DMS 273 treated with DMSO at 0.1 percent for 48 hours (cell line): ENCODE results near the gene LTV1.
"Not testable (repeated sequence)": the region's sequence is repeated elsewhere in the genome, so short reads cannot be mapped to it uniquely, and the experiment has no call there.

Experiments used
- DNase-seq: peaks from one replicate; lab custom pipeline; 2025; lab: John Stamatoyannopoulos, UW

The LTV1 gene

DNA sequence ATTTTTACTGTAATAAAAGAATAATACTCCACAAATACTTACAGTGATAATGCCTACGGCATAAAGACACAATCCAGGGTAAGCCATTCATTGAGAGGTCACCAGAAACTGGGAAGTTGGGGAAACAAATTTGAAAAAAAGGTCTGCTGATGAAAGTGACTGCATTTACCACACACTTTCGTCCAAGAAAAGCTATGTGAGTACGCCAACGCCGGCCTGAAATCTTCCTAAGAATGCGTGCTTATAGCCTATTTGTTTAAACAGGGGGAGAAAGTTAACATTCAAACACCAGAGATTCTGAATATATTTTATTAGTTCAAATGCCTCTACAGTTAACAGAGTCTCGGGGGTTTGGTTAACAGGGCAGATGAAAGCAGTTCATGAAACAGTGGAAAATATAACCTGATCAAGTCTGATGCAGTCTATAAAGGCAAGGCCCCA, 657 bp upstream of the LTV1 start:
- no peak for DNase-seq

GRCh38 chr6:143843677-143843999, 500 bp downstream of the LTV1 start:
- DNase-seq: no peak

DNA sequence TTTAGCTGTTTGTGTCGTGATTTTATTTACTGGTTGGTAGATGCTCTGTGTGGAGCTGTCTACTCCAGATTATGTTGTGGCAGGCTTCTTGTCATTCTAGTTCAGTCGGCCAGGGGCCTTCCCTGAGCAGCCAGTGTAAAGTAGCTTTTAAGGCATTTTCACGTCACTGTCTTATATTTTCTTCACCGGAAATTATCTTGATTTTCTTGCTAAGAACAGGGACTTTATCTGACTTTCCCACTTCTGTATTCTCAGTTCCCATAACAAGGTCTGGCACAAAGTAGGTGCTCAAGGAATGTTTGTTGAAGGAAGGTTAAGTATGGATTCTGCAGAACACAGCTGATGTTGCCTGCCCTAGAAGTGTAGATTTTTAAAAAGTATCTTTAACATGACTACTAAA, 868 bp downstream of the LTV1 start:
- DNase-seq: no peak

GRCh38 chr6:143845033-143845432, 1.9 kb downstream of the LTV1 start:
- DNase-seq: no peak

DNA sequence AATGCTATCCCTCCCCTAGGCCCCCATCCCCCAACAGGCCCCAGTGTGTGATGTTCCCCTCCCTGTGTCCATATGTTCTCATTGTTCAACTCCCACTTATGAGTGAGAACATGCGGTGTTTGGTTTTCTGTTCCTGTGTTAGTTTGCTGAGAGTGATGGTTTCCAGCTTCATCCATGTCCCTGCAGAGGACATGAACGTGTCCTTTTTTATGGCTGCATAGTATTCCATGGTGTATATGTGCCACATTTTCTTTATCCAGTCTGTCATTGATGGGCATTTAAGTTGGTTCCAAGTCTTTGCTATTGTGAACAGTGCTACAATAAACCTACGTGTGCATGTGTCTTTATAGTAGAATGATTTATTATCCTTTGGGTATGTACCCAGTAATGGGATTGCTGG, 8.6 kb downstream of the LTV1 start:
- not testable (repeated sequence) for DNase-seq

- not testable (repeated sequence) for DNase-seq
Observed at GRCh38 chr6:143855057-143855456, 11.9 kb downstream of the LTV1 start.

- not testable (repeated sequence) for DNase-seq
Observed at GRCh38 chr6:143856762-143857161, 13.6 kb downstream of the LTV1 start.

GRCh38 chr6:143857651-143858050, 14.5 kb downstream of the LTV1 start:
- no peak for DNase-seq

GRCh38 chr6:143859891-143860660, 16.9 kb downstream of the LTV1 start:
- DNase-seq: no peak

DNA sequence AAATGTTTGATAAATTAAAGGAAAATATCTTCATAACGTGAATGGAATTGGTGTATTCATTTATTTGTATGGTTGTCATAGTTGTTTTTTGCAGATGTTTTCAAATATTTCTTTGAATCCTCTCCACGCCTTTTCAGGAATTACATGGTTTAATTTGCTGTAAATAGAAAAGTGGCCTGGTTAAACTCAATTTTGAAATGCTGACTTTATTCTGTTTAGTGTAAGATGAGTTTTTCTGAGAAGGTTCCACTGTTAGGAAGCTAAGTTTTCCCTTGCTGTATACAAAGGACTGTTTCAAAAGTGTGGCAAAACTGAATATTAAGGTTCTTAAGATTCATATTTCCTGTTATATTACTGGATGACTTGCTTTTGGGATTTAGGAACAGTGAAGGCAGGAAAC, 20.6 kb downstream of the LTV1 start:
- DNase-seq: no peak

DNA sequence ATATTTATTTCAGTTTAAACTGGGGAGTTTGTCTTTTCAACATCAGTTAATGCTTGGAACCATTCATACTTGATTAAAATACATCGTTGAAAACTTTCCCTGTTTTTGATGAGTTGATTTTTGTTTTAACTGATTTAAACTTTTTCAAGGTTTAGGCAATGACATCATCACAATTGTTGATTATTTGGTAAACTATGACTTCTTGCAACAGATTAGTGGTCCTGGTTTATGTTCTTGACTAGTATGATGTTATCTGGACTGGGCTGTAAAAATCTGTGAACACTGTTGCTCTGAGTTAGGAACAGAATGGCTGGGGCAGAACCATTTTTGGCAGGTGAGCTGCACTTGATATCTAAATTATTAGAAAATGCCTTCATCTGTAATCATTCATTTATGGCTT, 21.1 kb downstream of the LTV1 start, which contains the start of gene ZC2HC1B:
Gene ZC2HC1B (plus strand): TSS at position 241 of the 400 bp plus-strand sequence. CDS start 66 bp downstream, at position 307.
- no peak for DNase-seq

DNA sequence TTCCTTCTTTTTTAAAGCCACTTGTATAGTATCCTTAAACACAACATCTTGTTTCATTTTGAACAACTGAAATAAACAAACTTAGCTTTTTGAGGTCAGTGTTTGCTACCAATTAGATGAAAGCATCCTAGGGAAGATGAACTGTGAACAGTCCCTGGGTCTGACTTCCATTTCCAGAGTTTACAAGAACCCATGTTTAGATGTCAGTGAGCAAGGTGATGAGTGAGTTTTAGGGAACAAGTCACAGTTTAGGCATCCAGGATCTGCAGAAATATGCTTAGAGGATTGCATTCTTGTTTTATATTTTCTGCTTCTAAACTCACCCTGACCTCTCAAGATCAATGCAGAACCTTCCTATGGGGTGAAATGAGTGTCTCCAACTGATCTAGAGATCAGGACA, 24.1 kb downstream of the LTV1 start:
- no peak for DNase-seq

GRCh38 chr6:143868808-143869207, 25.7 kb downstream of the LTV1 start:
- DNase-seq: not testable (repeated sequence)

- not testable (repeated sequence) for DNase-seq
Observed at GRCh38 chr6:143871202-143871730, 28.1 kb downstream of the LTV1 start.

DNA sequence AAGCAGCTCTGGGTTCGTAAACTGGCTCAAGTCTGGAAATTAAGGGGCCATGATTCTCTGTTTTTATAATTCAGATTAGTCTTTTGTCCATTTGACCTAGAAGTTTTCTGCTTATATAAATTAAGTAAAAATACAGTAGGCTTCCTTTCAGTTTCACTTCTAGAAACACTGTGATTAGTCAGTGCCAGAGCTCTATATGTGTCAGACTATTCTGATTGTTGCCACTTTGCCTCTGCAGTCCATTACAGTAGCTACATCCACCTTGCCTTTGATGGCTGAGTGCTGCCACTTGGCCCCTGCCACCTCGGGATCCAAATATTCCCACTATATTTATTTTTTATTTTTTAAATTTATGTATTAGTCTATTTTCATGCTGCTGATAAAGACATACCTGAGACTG, 29.1 kb downstream of the LTV1 start:
- no peak for DNase-seq

GRCh38 chr6:143873600-143873999, 30.5 kb downstream of the LTV1 start:
- not testable (repeated sequence) for DNase-seq

DNA sequence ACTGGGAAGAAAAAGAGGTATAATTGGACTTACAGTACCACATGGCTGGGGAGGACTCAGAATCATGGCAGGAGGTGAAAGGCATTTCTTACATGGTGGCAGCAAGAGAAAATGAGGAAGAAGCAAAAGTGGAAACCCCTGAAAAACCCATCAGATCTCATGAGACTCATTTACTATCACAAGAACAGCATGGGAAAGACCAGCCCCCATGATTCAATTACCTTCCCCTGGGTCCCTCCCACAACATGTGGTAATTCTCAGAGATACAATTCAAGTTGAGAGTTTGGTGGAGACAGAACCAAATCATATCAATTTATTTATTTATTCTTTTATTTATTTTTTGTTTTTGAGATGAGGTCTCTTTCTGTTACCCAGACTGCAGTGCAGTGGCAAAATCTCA, 31.4 kb downstream of the LTV1 start:
- not testable (repeated sequence) for DNase-seq

GRCh38 chr6:143877584-143878271, 34.6 kb downstream of the LTV1 start:
- DNase-seq: no peak

GRCh38 chr6:143878272-143878760, 35.2 kb downstream of the LTV1 start:
- DNase-seq: no peak

- no peak for DNase-seq
Observed at GRCh38 chr6:143880412-143880811, 37.3 kb downstream of the LTV1 start.

- DNase-seq: no peak
Observed at GRCh38 chr6:143882401-143882930, 39.3 kb downstream of the LTV1 start.

DNA sequence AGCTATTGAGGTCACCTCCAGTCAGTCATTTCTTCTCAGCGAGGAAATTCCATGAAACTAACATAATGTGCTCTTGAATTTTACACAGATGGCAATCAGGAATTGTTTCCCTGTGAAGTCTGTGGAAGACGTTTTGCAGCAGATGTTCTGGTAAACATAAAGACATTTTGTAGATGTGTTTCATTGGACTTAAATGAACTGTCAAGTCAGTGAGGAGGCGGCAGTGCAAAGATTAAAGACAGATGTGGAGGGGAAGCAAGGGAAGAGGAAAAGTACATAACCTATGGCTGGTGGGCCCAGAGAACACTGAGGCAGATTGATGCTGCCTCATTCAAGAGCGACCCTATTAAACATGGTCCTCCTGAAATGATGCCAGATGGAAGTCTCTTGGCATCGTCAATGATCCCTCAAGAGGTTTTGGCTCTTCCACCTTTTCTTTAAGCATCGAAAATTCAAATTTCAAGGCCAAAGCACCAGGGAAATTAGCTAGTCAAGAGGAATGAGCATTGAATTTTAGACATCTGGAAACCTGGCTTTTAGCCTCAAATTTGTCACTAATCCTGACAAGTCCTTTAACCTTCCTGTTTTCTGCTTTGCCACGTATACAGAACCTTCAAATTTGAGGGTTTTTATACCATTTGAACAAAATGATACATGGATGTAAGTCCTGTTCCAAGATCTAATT, 41.2 kb downstream of the LTV1 start:
- no peak for DNase-seq
